ENCODE results near the gene ERVV-1.
A peak's percentile ranks its signal among the peaks of the same experiment; 100 is the strongest.
"Not testable (repeated sequence)": the region's sequence is repeated elsewhere in the genome, so short reads cannot be mapped to it uniquely, and the experiment has no call there.

The ERVV-1 gene

GRCh38 chr19:53013621-53014020, at the start of gene ERVV-1:
ERVV-1 (plus strand) TSS chr19:53013921; CDS start chr19:53014091, 170 bp downstream.
- DNase-seq = no peak

GRCh38 chr19:52967772-52968171, 45.9 kb upstream of the ERVV-1 start:
- DNase-seq = peak; percentile 5

- DNase-seq = no peak
Observed at GRCh38 chr19:52981329-52981728, 32.4 kb upstream of the ERVV-1 start.

- DNase-seq = not testable (repeated sequence)
Observed at GRCh38 chr19:52983167-52983566, 30.6 kb upstream of the ERVV-1 start.

GRCh38 chr19:52987221-52987620, 26.5 kb upstream of the ERVV-1 start:
- DNase-seq = no peak

GRCh38 chr19:52988506-52988905, 25.2 kb upstream of the ERVV-1 start:
- DNase-seq = no peak

GRCh38 chr19:52990759-52991418, 22.8 kb upstream of the ERVV-1 start:
- DNase-seq = no peak

- DNase-seq = peak; percentile 13
Observed at GRCh38 chr19:52991484-52991883, 22.2 kb upstream of the ERVV-1 start.

- peak; percentile 32 for DNase-seq
Observed at GRCh38 chr19:52992109-52993004, 21.4 kb upstream of the ERVV-1 start.

GRCh38 chr19:52993342-52994178, 20.2 kb upstream of the ERVV-1 start:
- peak; percentile 91 for DNase-seq

GRCh38 chr19:52995711-52996110, 18.0 kb upstream of the ERVV-1 start:
- DNase-seq = no peak

- no peak for DNase-seq
Observed at GRCh38 chr19:52997975-52998374, 15.7 kb upstream of the ERVV-1 start.

- no peak for DNase-seq
Observed at GRCh38 chr19:53002479-53002878, 11.2 kb upstream of the ERVV-1 start.

- DNase-seq = no peak
Observed at GRCh38 chr19:53004242-53004641, 9.5 kb upstream of the ERVV-1 start.

- DNase-seq = peak; percentile 21
Observed at GRCh38 chr19:53007200-53007599, 6.5 kb upstream of the ERVV-1 start.

GRCh38 chr19:53007606-53008005, 6.1 kb upstream of the ERVV-1 start:
- no peak for DNase-seq

- no peak for DNase-seq
Observed at GRCh38 chr19:53008061-53008778, 5.5 kb upstream of the ERVV-1 start.

- peak; percentile 11 for DNase-seq
Observed at GRCh38 chr19:53010494-53010893, 3.2 kb upstream of the ERVV-1 start.

- DNase-seq = no peak
Observed at GRCh38 chr19:53012006-53012405, 1.7 kb upstream of the ERVV-1 start.

GRCh38 chr19:53015159-53015558, 1.4 kb downstream of the ERVV-1 start:
- no peak for DNase-seq

- DNase-seq = no peak
Observed at GRCh38 chr19:53015730-53016129, 2.0 kb downstream of the ERVV-1 start.

- peak; percentile 14 for DNase-seq
Observed at GRCh38 chr19:53019684-53020083, 6.0 kb downstream of the ERVV-1 start.

GRCh38 chr19:53028306-53028705, 14.6 kb downstream of the ERVV-1 start:
- DNase-seq = peak; percentile 58
